ENCODE data around the gene UBE2G1. TPM values are rescaled to one million over a fixed set of nuclear protein-coding genes. Genes with fewer than 3 reads are reported as not detected.

Gene UBE2G1
- total RNA-seq, 4 donors from 2014 or later, result 50.9 to 77.5 (median 67.9) TPM

- Histone ChIP-seq H3K4me3 (no peak overlapping the region), H3K27me3 (no peaks in the 10 kb centered on the region), H3K4me1 (peaks cover 7 to 87% (median 18%) of the 10 kb centered on the region in 3 donors), H3K36me3 (no peaks in the 10 kb centered on the region), H3K27ac (peak overlapping the region in 3 of 4 donors; percentile 47 to 53 (median 49)), H3K9me3 (no peaks in the 10 kb centered on the region)
- 22 to 29% methylated on average over 3 of the region's 3 CpGs for WGBS, 2 donors (ENCODE audit: low coverage in 1 of 2)
- TF ChIP-seq, protein P1, sequence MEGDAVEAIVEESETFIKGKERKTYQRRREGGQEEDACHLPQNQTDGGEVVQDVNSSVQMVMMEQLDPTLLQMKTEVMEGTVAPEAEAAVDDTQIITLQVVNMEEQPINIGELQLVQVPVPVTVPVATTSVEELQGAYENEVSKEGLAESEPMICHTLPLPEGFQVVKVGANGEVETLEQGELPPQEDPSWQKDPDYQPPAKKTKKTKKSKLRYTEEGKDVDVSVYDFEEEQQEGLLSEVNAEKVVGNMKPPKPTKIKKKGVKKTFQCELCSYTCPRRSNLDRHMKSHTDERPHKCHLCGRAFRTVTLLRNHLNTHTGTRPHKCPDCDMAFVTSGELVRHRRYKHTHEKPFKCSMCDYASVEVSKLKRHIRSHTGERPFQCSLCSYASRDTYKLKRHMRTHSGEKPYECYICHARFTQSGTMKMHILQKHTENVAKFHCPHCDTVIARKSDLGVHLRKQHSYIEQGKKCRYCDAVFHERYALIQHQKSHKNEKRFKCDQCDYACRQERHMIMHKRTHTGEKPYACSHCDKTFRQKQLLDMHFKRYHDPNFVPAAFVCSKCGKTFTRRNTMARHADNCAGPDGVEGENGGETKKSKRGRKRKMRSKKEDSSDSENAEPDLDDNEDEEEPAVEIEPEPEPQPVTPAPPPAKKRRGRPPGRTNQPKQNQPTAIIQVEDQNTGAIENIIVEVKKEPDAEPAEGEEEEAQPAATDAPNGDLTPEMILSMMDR (IDR thresholded peaks at IDR 0.05), result no peak
- TF ChIP-seq EP300 (IDR thresholded peaks at IDR 0.05), result no peak
- no peak for ATAC-seq
These were observed 47.9 kb downstream of the UBE2G1 start for GRCh38 chr17:4318596-4318995.

DNA sequence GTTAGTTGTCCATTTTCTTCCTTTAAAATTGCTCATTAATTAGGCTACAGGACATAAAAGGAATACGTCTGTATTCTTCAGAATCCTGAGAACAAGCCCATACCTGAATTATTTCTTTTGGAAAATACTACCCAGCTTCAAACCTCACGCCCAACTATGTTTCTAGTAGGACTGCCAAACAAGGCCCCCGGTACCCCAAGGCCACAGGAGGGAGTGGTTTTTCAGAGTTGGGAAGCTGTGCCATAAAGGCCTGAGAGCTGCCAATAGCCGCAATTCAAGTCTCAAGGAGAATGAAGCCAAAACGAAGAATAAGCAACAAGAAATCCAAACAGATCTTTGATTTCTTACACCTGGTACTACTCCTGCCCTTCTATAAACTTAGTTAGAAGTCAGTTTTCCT is 48.3 kb downstream of the UBE2G1 start:
- peak overlapping the region in 3 of 4 donors; percentile 47 to 53 (median 49) for H3K27ac ChIP-seq
- TF ChIP-seq EP300 (IDR thresholded peaks at IDR 0.05) (no peak), POLR2AphosphoS5 (IDR thresholded peaks at IDR 0.05) (no peak), POLR2A (IDR thresholded peaks at IDR 0.05) (no peak)
- TF ChIP-seq, protein P1 (IDR thresholded peaks at IDR 0.05), result no peak
- no peak overlapping the region for H3K4me3 ChIP-seq
- H3K4me1 ChIP-seq, result peaks cover 10 to 87% (median 21%) of the 10 kb centered on the region in 3 donors
- H3K9me3 ChIP-seq, result no peaks in the 10 kb centered on the region
- WGBS, 2 donors (ENCODE audit: low coverage in 1 of 2), result 32 to 50% methylated on average over 1 to 5 of the region's 5 CpGs
- no peak for ATAC-seq
- H3K36me3 ChIP-seq, result no peaks in the 10 kb centered on the region
- H3K27me3 ChIP-seq, result no peaks in the 10 kb centered on the region

DNA sequence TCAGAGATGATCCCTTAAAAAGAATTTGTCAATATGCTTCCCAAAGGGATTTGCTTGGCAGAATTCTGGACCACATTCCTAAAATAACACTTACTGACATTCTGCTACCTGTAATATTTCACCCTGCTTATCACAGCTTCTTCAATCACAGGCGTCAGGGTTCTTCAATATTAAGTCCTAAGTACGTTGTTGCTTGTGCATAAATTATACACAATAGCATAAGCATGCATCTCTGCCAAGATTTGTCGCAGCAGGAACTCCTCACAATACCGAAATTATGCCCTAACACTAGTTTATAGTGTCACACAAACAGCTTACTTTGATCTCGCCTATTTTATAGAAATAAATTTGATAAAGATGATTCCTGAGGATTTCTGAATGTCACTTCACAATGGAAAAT is 48.9 kb downstream of the UBE2G1 start:
- Histone ChIP-seq H3K4me3 (no peak overlapping the region), H3K27ac (peak overlapping the region; percentile 10 to 53 (median 48)), H3K27me3 (no peaks in the 10 kb centered on the region), H3K9me3 (no peaks in the 10 kb centered on the region), H3K36me3 (no peaks in the 10 kb centered on the region), H3K4me1 (peaks cover 10 to 87% (median 21%) of the 10 kb centered on the region in 3 donors)
- WGBS, 2 donors (ENCODE audit: low coverage in 1 of 2), result 11 to 33% methylated on average over 5 of the region's 5 CpGs
- TF ChIP-seq POLR2AphosphoS5 (IDR thresholded peaks at IDR 0.05) (no peak), POLR2A (IDR thresholded peaks at IDR 0.05) (no peak), EP300 (IDR thresholded peaks at IDR 0.05) (no peak)
- TF ChIP-seq, protein P1 (IDR thresholded peaks at IDR 0.05), result no peak
- no peak for ATAC-seq

GRCh38 chr17:4316648-4317047 is 49.8 kb downstream of the UBE2G1 start:
- 75 to 90% methylated on average over 3 to 8 of the region's 10 CpGs for WGBS, 2 donors (ENCODE audit: low coverage in 1 of 2)
- Histone ChIP-seq H3K4me1 (peaks cover 10 to 87% (median 21%) of the 10 kb centered on the region in 3 donors), H3K36me3 (no peaks in the 10 kb centered on the region), H3K9me3 (no peaks in the 10 kb centered on the region), H3K27me3 (no peaks in the 10 kb centered on the region), H3K27ac (peak overlapping the region in 3 of 4 donors; percentile 21 to 49 (median 47)), H3K4me3 (no peak overlapping the region)
- ATAC-seq, result no peak
- TF ChIP-seq POLR2A (IDR thresholded peaks at IDR 0.05), result no peak
- no peak for TF ChIP-seq POLR2AphosphoS5 (IDR thresholded peaks at IDR 0.05)
- no peak for TF ChIP-seq EP300 (IDR thresholded peaks at IDR 0.05)
- TF ChIP-seq, protein P1 (IDR thresholded peaks at IDR 0.05), result no peak

DNA sequence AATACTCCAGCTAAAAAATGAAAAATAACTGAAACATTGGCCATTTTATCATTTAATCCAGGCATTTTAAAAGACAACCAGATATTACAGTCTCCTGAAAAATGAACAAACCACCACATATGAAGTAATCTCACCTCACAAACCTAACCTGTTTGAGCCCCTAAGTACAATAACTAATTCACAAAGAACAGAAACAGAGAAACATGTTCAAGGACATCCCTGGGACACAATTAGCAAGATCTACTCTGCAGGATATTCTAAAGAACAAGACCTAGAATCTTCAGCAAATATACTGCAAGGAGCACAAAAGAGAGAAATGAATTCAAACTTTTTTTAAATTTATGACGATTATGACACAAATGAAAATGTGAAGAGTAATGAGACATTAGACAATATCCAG is 51.9 kb downstream of the UBE2G1 start:
- no peak overlapping the region for H3K27ac ChIP-seq
- no peak for ATAC-seq
- H3K9me3 ChIP-seq, result no peaks in the 10 kb centered on the region
- WGBS, 2 donors (ENCODE audit: low coverage in 1 of 2), result 30 to 67% methylated on average over 1 of the region's 1 CpG
- H3K4me3 ChIP-seq, result no peak overlapping the region
- no peaks in the 10 kb centered on the region for H3K27me3 ChIP-seq
- H3K4me1 ChIP-seq, result peaks cover 22 to 95% (median 35%) of the 10 kb centered on the region in 3 donors
- H3K36me3 ChIP-seq, result no peaks in the 10 kb centered on the region
- TF ChIP-seq POLR2A (IDR thresholded peaks at IDR 0.05) (no peak), EP300 (IDR thresholded peaks at IDR 0.05) (no peak), POLR2AphosphoS5 (IDR thresholded peaks at IDR 0.05) (no peak)
- TF ChIP-seq, protein P1 (IDR thresholded peaks at IDR 0.05), result no peak
